ENCODE data around the gene DMD. TPM values are rescaled to one million over a fixed set of nuclear protein-coding genes. Genes with fewer than 3 reads are reported as not detected.

Gene DMD
- total RNA-seq, 1 donor from 2014 or later = 22.2 TPM

DNA sequence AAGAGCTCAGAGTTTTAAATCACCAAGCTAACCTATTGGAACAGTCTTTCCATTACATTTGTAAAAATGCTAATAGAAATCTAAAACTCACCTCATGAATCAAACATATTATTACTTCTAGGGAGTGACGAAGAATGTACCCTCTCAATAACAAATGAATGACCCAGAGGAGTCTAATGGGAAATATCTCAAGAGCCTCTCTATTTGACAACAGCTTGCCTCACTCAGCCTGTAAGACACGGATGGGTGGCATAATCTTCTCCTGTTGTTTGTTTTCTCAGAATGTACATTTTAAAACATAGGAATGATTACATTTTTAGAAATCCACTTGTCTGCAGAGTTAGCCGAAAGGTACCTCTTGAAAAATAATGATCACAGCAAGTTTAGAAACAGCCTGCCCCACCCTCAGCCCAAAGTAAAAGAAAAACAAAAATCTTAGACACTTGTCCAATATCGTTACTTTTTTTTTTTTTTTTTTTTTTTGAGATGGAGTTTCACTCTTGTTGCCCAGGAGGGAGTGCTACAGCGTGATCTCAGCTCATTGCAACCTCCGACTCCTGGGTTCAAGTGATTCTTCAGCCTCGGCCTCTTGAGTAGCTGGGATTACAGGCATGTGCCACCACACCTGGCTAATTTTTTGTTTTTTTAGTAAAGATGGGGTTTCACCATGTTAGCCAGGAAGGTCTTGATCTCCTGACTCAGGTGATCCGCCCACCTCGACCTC is 1955.9 kb downstream of the DMD start:
- Histone ChIP-seq H4K20me1 (ENCODE audit: insufficient read depth, low read length) (no peaks in the 10 kb centered on the region), H3K27me3 (ENCODE audit: insufficient read depth, low read length) (no peaks in the 10 kb centered on the region), H3K4me2 (ENCODE audit: low read length) (no peak overlapping the region), H3K4me1 (ENCODE audit: insufficient read depth, low read length) (no peaks in the 10 kb centered on the region), H3K79me2 (ENCODE audit: insufficient read depth, low read length) (no peaks in the 10 kb centered on the region), H2AFZ (ENCODE audit: low read depth, low read length) (no peak overlapping the region), H3K27ac (ENCODE audit: low read depth, low read length) (no peak overlapping the region), H3K9ac (ENCODE audit: low read length) (no peak overlapping the region), H3K9me3 (ENCODE audit: insufficient read depth, low read depth, low read length) (no peaks in the 10 kb centered on the region), H3K36me3 (ENCODE audit: insufficient read depth, low read length) (no peaks in the 10 kb centered on the region), H3K4me3 (ENCODE audit: insufficient read depth, low read depth, low read length) (no peak overlapping the region)
- no peaks in the 10 kb centered on the region for H3K36me3 Mint-ChIP-seq (ENCODE audit: low read depth, unreplicated experiment)
- H3K9me3 Mint-ChIP-seq (ENCODE audit: unreplicated experiment) = no peaks in the 10 kb centered on the region
- TF ChIP-seq CTCF (IDR thresholded peaks at IDR 0.05; ENCODE audit: insufficient read depth, low read depth, low read length) (no peak), EZH2 (IDR thresholded peaks at IDR 0.05; ENCODE audit: insufficient read depth, low read length) (no peak)
- H3K27me3 Mint-ChIP-seq (ENCODE audit: low read depth, unreplicated experiment) = no peaks in the 10 kb centered on the region
- H3K4me3 Mint-ChIP-seq (ENCODE audit: unreplicated experiment) = no peak overlapping the region
- peak; percentile 59 for FAIRE-seq
- no peak for DNase-seq (ENCODE audit: low read depth)
- H3K27ac Mint-ChIP-seq (ENCODE audit: unreplicated experiment) = no peak overlapping the region
- no peaks in the 10 kb centered on the region for H3K4me1 Mint-ChIP-seq (ENCODE audit: low read depth, unreplicated experiment)

DNA sequence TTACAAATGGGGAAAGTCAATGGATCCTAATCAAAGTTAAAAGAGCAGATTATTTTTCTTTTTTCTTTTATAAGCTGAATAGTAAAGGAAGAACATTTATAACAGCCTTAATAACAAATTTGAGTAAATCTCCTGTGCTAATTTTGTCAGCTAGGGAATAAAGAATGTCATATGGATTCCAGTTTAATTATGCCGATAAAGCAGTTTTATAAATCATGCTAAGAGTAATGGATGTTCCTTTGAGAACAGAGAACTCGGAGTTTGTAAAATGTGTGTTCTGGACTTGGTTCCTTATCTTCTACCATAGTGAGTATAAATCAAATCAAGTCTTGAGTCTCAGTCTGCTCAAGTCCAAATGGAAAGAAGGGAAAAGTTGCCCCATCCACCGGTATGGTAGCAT is 1959.2 kb downstream of the DMD start:
- Mint-ChIP-seq H3K9me3 (ENCODE audit: unreplicated experiment) (no peaks in the 10 kb centered on the region), H3K36me3 (ENCODE audit: low read depth, unreplicated experiment) (no peaks in the 10 kb centered on the region), H3K27ac (ENCODE audit: unreplicated experiment) (no peak overlapping the region), H3K4me3 (ENCODE audit: unreplicated experiment) (no peak overlapping the region), H3K4me1 (ENCODE audit: low read depth, unreplicated experiment) (no peaks in the 10 kb centered on the region), H3K27me3 (ENCODE audit: low read depth, unreplicated experiment) (no peaks in the 10 kb centered on the region)
- H3K27me3 ChIP-seq (ENCODE audit: insufficient read depth, low read length) = no peaks in the 10 kb centered on the region
- no peaks in the 10 kb centered on the region for H3K4me1 ChIP-seq (ENCODE audit: insufficient read depth, low read length)
- FAIRE-seq = peak; percentile 58
- H3K9me3 ChIP-seq (ENCODE audit: insufficient read depth, low read depth, low read length) = no peaks in the 10 kb centered on the region
- TF ChIP-seq CTCF (IDR thresholded peaks at IDR 0.05; ENCODE audit: insufficient read depth, low read depth, low read length) (no peak), EZH2 (IDR thresholded peaks at IDR 0.05; ENCODE audit: insufficient read depth, low read length) (no peak)
- H3K9ac ChIP-seq (ENCODE audit: low read length) = no peak overlapping the region
- no peak overlapping the region for H3K4me3 ChIP-seq (ENCODE audit: insufficient read depth, low read depth, low read length)
- no peak overlapping the region for H3K27ac ChIP-seq (ENCODE audit: low read depth, low read length)
- H2AFZ ChIP-seq (ENCODE audit: low read depth, low read length) = no peak overlapping the region
- H3K36me3 ChIP-seq (ENCODE audit: insufficient read depth, low read length) = no peaks in the 10 kb centered on the region
- no peaks in the 10 kb centered on the region for H4K20me1 ChIP-seq (ENCODE audit: insufficient read depth, low read length)
- H3K79me2 ChIP-seq (ENCODE audit: insufficient read depth, low read length) = no peaks in the 10 kb centered on the region
- DNase-seq (ENCODE audit: low read depth) = no peak
- no peak overlapping the region for H3K4me2 ChIP-seq (ENCODE audit: low read length)

- Histone ChIP-seq H3K36me3 (ENCODE audit: insufficient read depth, low read length) (no peaks in the 10 kb centered on the region), H3K9ac (ENCODE audit: low read length) (no peak overlapping the region), H3K4me3 (ENCODE audit: insufficient read depth, low read depth, low read length) (no peak overlapping the region), H3K9me3 (ENCODE audit: insufficient read depth, low read depth, low read length) (no peaks in the 10 kb centered on the region), H3K4me1 (ENCODE audit: insufficient read depth, low read length) (no peaks in the 10 kb centered on the region), H3K4me2 (ENCODE audit: low read length) (no peak overlapping the region), H4K20me1 (ENCODE audit: insufficient read depth, low read length) (no peaks in the 10 kb centered on the region), H2AFZ (ENCODE audit: low read depth, low read length) (no peak overlapping the region), H3K79me2 (ENCODE audit: insufficient read depth, low read length) (no peaks in the 10 kb centered on the region), H3K27me3 (ENCODE audit: insufficient read depth, low read length) (no peaks in the 10 kb centered on the region), H3K27ac (ENCODE audit: low read depth, low read length) (no peak overlapping the region)
- DNase-seq (ENCODE audit: low read depth) (no peak), FAIRE-seq (no peak)
- Mint-ChIP-seq H3K27me3 (ENCODE audit: low read depth, unreplicated experiment) (no peaks in the 10 kb centered on the region), H3K9me3 (ENCODE audit: unreplicated experiment) (no peaks in the 10 kb centered on the region), H3K27ac (ENCODE audit: unreplicated experiment) (no peak overlapping the region), H3K36me3 (ENCODE audit: low read depth, unreplicated experiment) (no peaks in the 10 kb centered on the region), H3K4me1 (ENCODE audit: low read depth, unreplicated experiment) (no peaks in the 10 kb centered on the region), H3K4me3 (ENCODE audit: unreplicated experiment) (no peak overlapping the region)
- TF ChIP-seq EZH2 (IDR thresholded peaks at IDR 0.05; ENCODE audit: insufficient read depth, low read length) = no peak
- TF ChIP-seq CTCF (IDR thresholded peaks at IDR 0.05; ENCODE audit: insufficient read depth, low read depth, low read length) = no peak
Observed at GRCh38 chrX:31251336-31251735, 1960.0 kb downstream of the DMD start.

Data from astrocyte (in vitro differentiated cells and primary cell).